ENCODE data around the gene MRPL24.

DNA sequence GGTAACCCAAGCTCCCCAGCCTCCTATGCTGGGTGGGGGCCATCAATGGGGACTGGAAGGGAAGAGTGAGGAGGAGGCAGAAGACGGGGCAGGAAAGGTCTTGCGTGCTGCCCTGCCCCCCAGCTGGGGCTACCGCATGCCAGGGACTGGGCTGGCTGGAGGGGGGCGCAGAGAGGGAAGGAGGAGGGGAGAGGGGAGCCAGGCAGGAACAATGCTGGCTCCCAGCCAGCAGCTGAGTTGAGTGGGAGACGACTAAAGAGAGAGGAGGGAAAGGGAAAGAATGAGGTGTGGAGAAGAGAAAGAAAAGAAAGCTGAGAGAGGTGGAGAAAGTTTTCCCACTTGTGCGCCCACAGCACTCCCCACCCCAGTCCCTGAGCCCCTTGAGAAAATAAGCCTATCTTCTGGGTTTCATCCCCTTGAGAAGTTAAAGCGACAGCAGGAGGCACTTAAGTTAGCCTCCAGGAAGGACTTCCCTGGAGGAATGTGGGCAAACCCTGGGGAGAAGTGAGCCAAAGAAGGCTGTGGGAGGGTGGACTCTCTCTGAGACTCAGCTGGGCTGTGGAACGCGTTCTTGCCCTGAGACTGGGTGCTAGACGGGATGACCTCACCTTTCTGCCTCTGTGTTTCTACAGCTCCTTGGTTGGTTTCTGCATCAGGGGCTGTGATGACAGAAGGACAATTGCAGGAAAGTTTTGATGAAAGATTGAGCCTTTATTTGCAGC, 50.8 kb downstream of the MRPL24 start:
- TF ChIP-seq, protein P1, sequence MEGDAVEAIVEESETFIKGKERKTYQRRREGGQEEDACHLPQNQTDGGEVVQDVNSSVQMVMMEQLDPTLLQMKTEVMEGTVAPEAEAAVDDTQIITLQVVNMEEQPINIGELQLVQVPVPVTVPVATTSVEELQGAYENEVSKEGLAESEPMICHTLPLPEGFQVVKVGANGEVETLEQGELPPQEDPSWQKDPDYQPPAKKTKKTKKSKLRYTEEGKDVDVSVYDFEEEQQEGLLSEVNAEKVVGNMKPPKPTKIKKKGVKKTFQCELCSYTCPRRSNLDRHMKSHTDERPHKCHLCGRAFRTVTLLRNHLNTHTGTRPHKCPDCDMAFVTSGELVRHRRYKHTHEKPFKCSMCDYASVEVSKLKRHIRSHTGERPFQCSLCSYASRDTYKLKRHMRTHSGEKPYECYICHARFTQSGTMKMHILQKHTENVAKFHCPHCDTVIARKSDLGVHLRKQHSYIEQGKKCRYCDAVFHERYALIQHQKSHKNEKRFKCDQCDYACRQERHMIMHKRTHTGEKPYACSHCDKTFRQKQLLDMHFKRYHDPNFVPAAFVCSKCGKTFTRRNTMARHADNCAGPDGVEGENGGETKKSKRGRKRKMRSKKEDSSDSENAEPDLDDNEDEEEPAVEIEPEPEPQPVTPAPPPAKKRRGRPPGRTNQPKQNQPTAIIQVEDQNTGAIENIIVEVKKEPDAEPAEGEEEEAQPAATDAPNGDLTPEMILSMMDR (IDR thresholded peaks at IDR 0.05; ENCODE audit: low read depth, low read length) = no peak
- TF ChIP-seq EZH2phosphoT487 (IDR thresholded peaks at IDR 0.05; ENCODE audit: low read depth) = no peak
